Left colon (tissue), 2 donors: ENCODE measurements around the gene C1orf53. TPM values are rescaled to one million over a fixed set of nuclear protein-coding genes. Genes with fewer than 3 reads are reported as not detected.

ENCODE experiments used
- ATAC-seq: fragments of 200-7000 bp; cut with Tn5 transposase; one replicate; pipeline ENCODE4 v1.9.1; 2020; ENCODE audit warnings: mild to moderate bottlenecking, moderate library complexity
- DNase-seq, 2 donors: peaks; one replicate each; pipeline ENCODE4 v3.0.0-alpha.2; 2020
- intact Hi-C, 2 donors: fragments of 100-400 bp; cut with DNase I in 1 of 2; cut with micrococcal nuclease in 1 of 2; formaldehyde crosslinking; loops; one replicate each; pipeline versions ENCODE4 v1.11.2 to v1.14.0; 2022; cut with DNase I, micrococcal nuclease
- total RNA-seq, 2 donors: library from RNA; stranded (reverse); fragmentation: NEBNext Ultra II Directional; extraction: Animal tissue kit (Norgen Biotek cat#: 25700); gene quantifications; one replicate each; pipeline ENCODE4 v1.2.1, GENCODE V29; 2021
- donor health status: DM: no; HTN: no; CAD: no.
- donor health status: DM: yes; HTN: yes; CAD: no.

Gene C1orf53
- total RNA-seq, 2 donors from 2014 or later, result 3.1 to 5.2 TPM

DNA sequence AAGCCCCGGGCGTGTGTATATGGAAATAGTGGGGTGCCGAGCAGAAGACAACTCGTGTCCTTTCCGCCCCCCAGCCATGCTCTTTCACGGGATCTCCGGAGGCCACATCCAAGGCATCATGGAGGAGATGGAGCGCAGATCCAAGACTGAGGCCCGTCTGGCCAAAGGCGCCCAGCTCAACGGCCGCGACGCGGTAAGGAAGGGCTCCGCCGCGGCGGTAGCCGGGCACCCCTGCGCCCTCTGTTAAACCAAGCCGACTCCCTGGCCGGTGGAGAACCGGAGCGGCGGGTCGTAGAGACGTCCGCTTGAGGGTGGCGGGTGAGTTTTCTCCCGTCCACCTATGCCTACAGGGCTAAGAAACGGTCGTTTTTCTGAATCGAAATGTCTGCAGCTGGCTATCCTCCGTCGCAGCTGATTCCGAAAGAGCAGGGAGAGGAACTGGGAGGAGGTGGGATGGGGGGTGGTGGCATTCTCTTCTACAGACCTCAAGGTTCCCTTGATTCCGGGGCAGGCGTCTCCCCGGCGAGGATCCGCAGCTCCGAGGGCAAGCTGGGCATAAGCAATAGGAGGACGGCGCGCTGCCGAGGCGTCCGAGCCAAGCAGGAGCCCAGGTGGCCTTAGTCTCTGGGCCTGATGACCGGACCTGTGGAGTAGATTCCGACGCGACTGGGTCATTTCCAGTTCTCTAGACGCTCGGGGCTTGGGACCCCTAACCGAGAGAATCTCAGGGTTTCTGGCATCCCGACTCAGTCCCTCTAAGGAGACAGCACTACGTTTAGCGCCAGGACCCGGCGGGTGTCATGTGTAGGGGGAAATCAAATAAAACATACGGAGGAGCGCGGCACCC, 15.6 kb downstream of the C1orf53 start:
- ATAC-seq (peak; percentile 25), DNase-seq (peak in 1 of 2 donors; percentile 37)
- intact Hi-C loops, result loop anchor here in 1 of 2 donors (5.0 kb wide), 1 partner anchor 136 kb away; no protein-coding TSS in a partner anchor

DNA sequence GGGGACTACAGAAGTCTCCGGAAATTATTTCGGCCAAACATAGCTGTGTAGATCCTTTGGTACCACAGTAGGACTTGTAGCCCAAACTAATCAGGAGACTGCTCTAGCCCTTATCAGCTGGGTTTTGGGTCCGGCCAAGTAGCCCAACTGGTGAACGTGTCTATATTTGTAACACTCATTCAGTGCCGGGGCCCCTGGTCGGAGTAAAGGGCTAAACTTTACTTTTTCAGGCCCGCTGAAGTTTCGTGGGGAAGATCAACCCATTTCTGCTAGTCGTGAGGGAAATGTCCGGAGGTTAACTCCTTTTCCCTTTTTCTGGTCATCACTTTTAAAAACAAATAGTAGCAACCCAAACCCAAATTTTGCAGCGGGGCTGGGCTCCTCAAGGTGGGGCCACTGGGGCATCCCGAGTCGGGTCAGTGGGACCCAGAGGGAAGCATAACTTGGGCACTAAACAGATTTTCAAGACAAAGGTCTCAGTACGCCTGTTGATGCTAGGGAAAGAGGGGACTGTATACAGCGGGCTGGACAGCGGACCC, 16.4 kb downstream of the C1orf53 start:
- no peak for DNase-seq
- intact Hi-C loops, result loop anchor here in 1 of 2 donors (5.0 kb wide), 1 partner anchor 137 kb away; no protein-coding TSS in a partner anchor

DNA sequence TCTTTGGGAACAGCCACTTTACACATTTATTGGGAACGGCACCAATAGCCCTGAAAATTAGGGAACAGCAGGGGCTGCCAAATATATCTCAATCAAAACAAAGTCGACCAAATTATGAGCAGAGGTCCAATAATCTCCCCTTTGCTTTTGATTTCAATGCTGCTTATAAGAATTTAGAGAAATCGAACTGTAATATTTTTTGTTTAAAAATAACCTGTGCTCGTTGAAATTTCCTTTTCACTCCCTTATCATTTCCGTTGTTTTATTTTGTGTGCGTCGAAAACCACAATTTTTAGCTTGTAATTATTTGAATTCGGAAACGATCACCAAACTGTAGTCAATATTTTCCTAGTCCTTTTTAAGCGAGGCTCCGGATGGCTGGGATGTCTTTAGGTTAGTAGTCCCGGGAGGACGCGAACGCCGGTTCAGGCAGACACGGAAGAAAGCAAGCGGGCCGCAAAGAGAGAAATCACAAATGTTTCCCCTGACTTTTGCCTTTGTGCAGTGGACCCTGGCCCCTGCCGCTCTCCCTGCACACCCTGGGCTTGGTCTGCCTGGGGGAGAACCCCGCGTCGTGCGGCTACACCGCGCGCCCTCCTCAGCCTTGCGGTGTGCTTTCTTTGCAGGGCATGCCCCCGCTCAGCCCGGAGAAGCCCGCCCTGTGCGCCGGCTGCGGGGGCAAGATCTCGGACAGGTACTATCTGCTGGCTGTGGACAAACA, 17.1 kb downstream of the C1orf53 start:
- DNase-seq (no peak), ATAC-seq (no peak)
- intact Hi-C loops, result loop anchor here in 1 of 2 donors (5.0 to 10.0 kb wide), 2 partner anchors 137 to 395 kb away; no protein-coding TSS in a partner anchor

More for the DNA sequence above, 16.4 kb downstream of the C1orf53 start:
- ATAC-seq, result no peak

DNA sequence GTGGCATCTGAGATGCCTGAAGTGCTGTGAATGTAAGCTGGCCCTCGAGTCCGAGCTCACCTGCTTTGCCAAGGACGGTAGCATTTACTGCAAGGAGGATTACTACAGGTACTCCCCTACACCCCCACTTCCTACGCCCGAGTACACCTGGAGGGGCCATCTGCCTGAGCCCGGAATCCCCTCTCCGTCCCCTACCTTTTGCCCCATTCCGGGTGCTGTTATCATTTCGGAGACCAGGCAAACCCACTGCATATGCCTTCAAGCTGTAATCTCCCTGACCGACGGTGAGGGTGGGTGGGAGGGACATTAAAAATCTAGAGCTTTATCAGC, 17.6 kb downstream of the C1orf53 start:
- DNase-seq (no peak), ATAC-seq (no peak)
- intact Hi-C loops, result loop anchor here in 1 of 2 donors (10.0 kb wide), 1 partner anchor 395 kb away; no protein-coding TSS in a partner anchor

DNA sequence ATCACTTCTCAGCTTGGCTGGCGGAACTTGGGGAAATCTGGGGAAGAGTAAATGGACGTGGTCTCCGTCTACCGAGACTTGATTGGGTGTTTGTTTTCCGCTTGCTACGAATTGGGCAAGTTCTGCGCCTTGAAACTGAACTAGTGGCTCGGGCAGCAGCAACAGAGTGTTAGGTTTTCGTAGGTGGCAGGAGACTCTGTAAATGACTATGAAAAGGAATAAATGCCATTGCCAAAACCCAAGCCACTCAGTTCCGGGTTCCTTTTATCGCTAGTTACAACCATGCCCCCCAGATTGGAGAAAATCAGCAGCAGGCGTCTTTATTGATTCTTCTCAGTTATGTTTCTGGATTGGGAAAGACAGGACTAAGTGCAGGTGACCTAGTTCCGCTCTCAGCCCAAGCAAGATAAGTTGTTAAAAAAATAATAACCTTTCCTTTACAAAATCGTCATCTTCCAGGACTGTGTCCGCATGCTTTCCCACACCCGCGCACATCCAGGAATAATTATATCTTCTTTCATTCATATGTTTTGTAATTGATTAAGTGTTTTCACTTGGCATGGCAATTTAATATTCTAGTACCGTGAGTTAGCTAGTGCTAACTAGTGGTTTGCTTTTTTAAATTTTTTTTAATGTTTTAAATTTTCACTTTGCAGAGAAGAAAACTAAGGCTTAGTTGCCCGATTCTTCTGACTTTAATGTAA, 18.1 kb downstream of the C1orf53 start:
- DNase-seq, result no peak
- no peak for ATAC-seq
- intact Hi-C loops, result loop anchor here in 1 of 2 donors (10.0 kb wide), 1 partner anchor 396 kb away; no protein-coding TSS in a partner anchor

DNA sequence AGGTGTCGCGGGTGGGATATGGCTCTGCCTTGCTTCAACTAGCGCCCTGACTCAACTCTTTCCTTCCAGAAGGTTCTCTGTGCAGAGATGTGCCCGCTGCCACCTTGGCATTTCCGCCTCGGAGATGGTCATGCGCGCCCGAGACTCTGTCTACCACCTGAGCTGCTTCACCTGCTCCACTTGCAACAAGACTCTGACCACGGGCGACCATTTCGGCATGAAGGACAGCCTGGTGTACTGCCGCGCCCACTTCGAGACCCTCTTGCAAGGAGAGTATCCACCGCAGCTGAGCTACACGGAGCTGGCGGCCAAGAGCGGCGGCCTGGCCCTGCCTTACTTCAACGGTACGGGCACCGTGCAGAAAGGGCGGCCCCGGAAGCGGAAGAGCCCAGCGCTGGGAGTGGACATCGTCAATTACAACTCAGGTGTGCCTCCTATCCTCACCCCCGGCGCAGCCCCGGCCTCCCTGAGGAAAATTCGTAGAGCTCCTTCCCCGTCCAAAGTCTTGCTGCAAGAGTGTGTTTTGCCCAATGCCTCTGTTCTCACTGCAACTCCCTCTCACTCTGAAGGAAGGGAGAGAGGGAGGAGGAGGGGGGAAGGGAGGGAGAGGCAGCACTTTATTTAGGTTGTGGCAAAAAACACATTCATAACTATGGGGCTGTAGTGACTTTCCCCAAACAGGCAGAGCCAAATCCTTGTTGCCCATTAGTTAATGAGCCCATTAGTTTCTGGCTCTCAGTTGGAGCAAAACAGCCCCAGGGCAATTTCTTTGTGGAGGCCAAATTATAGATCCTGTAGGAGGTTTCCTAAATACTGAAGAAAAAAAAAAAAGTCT, 19.0 kb downstream of the C1orf53 start:
- intact Hi-C loops, result loop anchor here in 1 of 2 donors (10.0 kb wide), 1 partner anchor 397 kb away; no protein-coding TSS in a partner anchor
- DNase-seq, result peak; percentile 52 to 66
- ATAC-seq, result peak; percentile 92

DNA sequence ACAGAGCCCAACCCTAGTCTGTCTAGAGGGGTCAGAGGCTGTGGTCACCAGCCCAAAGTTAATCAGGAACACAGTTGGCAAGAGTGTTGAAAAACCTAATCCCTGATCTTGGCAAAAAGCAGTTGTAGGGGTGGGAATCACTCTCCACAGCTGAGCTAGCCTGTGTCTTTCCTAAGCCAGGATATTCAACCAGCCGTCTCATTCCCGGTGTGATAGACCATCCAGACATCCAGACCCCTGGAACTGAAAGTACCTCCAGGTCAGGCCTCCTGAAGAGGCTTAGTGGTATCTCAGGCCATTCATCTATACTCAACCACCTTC, 19.6 kb downstream of the C1orf53 start:
- ATAC-seq (no peak), DNase-seq (no peak)
- intact Hi-C loops, result loop anchor here in 1 of 2 donors (10.0 kb wide), 1 partner anchor 397 kb away; no protein-coding TSS in a partner anchor

DNA sequence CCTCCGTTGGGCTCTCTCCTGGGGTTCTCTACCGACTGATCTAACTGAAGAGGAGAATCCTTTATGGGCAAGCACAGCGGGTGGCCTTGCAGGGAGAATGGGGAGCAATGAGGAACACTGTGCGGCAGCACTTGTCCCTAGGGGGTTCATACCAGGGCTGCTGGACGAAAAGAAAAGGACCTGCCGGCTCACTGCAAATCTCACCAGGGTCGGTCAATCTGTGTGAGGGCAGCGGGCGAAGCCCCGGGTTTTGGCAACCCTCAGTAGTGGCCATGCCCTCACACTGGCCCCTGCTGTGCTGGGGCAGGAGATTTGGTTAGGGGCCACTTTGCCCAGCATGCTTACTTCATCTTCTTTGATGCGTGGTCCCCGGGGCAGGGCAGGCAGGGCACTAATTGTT, 20.6 kb downstream of the C1orf53 start:
- intact Hi-C loops, result loop anchor here in 1 of 2 donors (10.0 kb wide), 1 partner anchor 398 kb away; no protein-coding TSS in a partner anchor
- ATAC-seq (no peak), DNase-seq (no peak)

DNA sequence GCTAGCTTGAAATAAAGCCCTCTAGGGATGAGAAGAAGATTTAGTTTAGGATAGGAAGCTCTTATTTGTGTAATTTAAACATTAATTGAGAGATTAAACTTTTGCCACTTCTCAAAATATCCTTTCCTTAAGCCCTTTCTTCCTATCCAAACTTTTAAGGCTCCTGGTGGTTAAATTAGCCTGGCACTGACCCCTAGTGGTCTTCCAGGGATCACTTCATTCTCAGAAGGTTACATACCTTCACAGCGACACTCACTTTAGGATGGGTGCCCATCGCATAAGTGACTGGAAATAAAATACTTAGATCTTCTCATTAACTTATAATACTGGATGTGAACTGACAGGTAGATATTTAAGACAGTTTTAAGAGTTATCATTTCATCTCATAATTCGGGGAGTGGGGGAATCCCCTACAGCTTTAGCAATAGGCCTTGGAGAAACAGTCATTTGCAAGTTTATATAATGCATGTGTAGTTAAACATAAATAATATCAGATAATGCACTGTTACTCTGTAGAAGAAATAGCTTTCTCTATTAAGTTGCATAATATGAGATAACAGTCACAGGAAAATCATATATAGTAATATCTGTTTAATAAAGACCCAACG, 22.2 kb downstream of the C1orf53 start:
- ATAC-seq (peak; percentile 61), DNase-seq (peak in 1 of 2 donors; percentile 29)
- intact Hi-C loops, result loop anchor here in 1 of 2 donors (10.0 kb wide), 1 partner anchor 400 kb away; no protein-coding TSS in a partner anchor

DNA sequence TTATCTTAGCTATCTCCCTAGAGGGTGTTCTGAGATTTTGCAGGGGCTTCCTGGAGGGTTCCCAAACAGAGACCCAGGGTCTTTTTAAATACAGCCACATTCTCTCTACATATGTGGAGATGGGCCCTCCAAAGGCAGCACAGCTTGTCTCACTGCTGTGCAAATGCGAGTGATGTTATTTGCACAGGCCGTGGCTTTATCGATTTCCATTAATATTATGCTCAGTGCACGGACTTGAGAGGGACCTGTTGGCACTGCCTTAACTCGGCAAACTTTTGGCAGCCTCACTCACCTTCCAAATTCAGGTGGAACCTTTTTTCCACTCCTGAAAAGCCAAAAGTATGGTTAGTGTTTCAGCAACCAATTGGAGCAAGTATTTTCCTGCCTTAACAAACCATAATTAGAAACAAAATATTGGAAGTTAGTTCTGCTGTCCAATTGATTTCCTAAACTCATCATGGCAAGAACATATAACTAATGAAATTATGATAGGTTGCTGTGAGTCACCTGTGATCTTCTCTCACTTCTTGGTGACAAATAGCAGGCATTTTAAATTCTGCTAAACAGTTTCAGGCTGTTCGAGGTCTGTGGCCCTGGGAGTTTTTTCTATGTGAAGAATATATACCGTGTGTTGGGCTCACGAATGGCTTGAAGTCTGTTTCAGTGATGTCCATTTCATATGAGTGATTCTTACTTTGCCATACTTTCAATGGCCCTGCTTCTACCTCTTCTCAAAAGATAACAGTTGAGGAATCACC, 25.7 kb downstream of the C1orf53 start:
- ATAC-seq (no peak), DNase-seq (no peak)
- intact Hi-C loops, result loop anchor here in 1 of 2 donors (10.0 kb wide), 1 partner anchor 403 kb away; no protein-coding TSS in a partner anchor

DNA sequence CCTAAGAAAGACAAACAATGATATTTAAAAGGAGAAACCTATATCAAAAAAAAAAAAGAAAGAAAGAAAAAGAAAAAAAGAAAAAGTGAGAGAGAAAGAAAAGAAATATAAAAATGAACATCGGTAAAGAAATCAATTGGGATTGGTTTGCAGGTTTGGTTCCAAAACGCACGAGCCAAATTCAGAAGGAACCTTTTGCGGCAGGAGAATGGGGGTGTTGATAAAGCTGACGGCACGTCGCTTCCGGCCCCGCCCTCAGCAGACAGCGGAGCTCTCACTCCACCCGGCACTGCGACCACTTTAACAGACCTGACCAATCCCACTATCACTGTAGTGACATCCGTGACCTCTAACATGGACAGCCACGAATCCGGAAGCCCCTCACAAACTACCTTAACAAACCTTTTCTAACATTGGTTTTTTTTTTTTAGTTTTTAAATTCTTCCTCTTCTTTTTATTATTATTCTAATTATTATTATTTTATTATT, 26.5 kb downstream of the C1orf53 start:
- intact Hi-C loops, result loop anchor here in 1 of 2 donors (10.0 kb wide), 1 partner anchor 404 kb away; no protein-coding TSS in a partner anchor

DNA sequence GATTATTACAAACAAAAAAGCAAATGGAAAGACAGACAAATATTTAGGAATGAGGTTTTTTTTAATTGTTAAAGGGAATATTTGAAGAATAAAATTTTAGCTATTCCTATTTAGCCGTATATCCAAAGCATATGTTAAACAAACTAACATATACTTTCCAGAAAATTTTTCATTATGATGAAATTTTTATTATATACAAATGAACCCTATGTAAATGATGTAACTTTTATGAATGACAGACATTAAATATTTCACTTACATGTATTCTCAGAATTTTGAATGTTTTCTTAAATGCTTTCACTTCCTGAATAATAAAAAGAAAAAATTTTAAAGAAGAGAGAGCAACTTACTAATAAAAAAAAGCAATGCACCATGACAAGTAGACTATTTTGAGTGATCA, 30.6 kb downstream of the C1orf53 start:
- ATAC-seq (no peak), DNase-seq (no peak)
- intact Hi-C loops, result no loop called here

More for the DNA sequence above, 26.5 kb downstream of the C1orf53 start:
- ATAC-seq (no peak), DNase-seq (no peak)

DNA sequence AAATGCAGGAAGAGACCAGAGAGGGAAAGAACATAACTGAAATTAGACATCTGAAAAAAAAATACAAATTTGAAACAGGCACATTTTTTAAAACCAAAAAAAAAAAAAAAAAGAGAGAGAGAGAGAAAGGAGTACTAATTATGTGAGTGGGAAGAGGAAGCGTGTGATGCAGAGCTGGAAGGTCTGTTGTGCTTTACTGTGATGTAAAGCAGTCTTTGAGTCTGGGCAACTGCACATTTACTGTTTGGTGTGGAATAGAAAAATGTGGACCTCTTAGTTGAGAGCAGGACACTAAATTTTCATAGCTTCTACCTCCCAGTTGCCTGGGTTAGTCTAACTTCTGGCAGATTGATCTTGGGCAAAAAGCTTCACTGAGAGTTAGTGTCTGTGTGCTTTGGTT, 31.2 kb downstream of the C1orf53 start:
- no peak for ATAC-seq
- intact Hi-C loops, result no loop called here

DNA sequence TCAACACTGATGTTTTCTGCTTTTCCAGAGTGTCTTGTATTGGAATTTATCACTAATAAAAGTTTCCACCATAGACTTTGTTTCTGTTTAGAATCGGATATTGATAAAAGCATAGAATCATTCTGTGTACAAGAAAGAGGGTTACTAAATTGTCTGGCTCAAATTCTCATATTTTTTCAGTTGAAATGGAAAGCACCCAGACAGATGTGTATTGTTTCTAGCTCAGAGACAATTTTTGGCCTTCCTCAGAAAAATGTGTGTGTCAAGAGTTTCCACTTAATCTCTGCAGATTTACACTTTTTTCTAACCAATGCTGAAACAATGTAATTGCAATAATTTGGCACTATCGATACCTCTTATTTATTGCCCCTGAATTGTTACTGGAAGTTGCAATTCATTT, 35.0 kb downstream of the C1orf53 start:
- no peak for DNase-seq
- intact Hi-C loops, result no loop called here
- no peak for ATAC-seq

More for the DNA sequence above, 31.2 kb downstream of the C1orf53 start:
- DNase-seq, result no peak

DNA sequence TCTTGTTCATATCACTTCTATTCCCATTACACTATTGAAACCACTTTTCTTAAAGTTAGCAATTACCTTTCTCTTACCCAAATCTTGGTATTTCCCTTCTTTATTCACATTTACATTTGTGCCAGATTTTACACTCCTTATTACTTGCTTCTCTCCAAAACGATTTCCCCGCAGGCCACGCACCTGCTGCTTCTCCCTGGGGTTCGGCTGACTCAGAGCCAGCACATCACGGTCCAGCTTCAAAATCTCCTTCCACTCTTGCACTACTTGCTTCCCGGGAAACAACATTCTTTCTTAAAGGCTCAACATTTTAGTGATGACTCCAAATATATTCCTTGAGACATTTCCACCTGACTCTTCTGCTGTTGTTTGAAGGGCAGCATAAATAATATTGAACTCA, 35.5 kb downstream of the C1orf53 start:
- DNase-seq (no peak), ATAC-seq (no peak)
- intact Hi-C loops, result no loop called here
